Measurements from ENCODE around the gene PCDHGA3. TPM values are rescaled to one million over a fixed set of nuclear protein-coding genes. Genes with fewer than 3 reads are reported as not detected.

PCDHGA3 gene
- total RNA-seq, 1 experiment from 2014 or later, result not detected

GRCh38 chr5:141349917-141350619 is 6.4 kb downstream of the PCDHGA3 start, which contains the start of gene PCDHGB1:
Gene PCDHGB1 (plus strand): TSS chr5:141350099. CDS start chr5:141350261, 162 bp downstream.
- TF ChIP-seq REST (IDR thresholded peaks at IDR 0.05; ENCODE audit: insufficient read depth in 1 of 2, low read depth in 2 of 2, low read length in 1 of 2) (0 out of 4 replicates have a peak, but pooled peaks of 1 of the 2 experiments have one; percentile 13), SIN3A (IDR thresholded peaks at IDR 0.05; ENCODE audit: borderline replicate concordance, insufficient read depth, low read depth, low read length) (no peak), POLR2AphosphoS5 (IDR thresholded peaks at IDR 0.05; ENCODE audit: low read depth, low read length) (no peak), CTCF (IDR thresholded peaks at IDR 0.05) (peak; percentile 81), TCF7L2 (IDR thresholded peaks at IDR 0.05; ENCODE audit: low read depth, low read length) (no peak)
- intact Hi-C loops (cut with micrococcal nuclease; ENCODE audit: unreplicated experiment), result loop anchor here (10.0 kb wide), 1 partner anchor 175 kb away; no protein-coding TSS in a partner anchor
- CTCF ChIA-PET, result interaction anchor here (0.6 to 1.8 kb wide), 8 partner anchors 14 to 213 kb away, joined by 3 to 10 read pairs (median 4); partner anchors contain the start of genes PCDHB14, PCDHGA10, PCDHGA5 and PCDHGB7
- H3K4me1 ChIP-seq (ENCODE audit: control insufficient read depth, insufficient read depth, low read length), result no peaks in the 10 kb centered on the region
- ATAC-seq (peak; percentile 97), DNase-seq (ENCODE audit: low read depth, low spot score) (no peak)
- no peaks in the 10 kb centered on the region; the same call in 1 of the 2 replicates for H3K27me3 ChIP-seq (ENCODE audit: control insufficient read depth, insufficient read depth, low read length)
- H3K36me3 ChIP-seq (ENCODE audit: control insufficient read depth, insufficient read depth, low read length), result no peaks in the 10 kb centered on the region
- BruUV-seq (replicated peaks), result no TSS peak
- in situ Hi-C loops (cut with HindIII; ENCODE audit: low pct_unique_long_range_greater_than_20kb, low sequenced_read_pairs), result loop anchor here (25.0 kb wide), 1 partner anchor 163 kb away; the partner anchor contains the start of genes PCDHB10, PCDHB11, PCDHB16 and PCDHB8
- POLR2A ChIA-PET, result no interaction called here
- peak within 1 kb of the TSS; percentile 5; the same call in 1 of the 2 replicates for H3K27ac ChIP-seq (ENCODE audit: low read length)
- H3K9me3 ChIP-seq (ENCODE audit: control insufficient read depth, insufficient read depth, low read depth, low read length), result no peaks in the 10 kb centered on the region
- H3K4me3 ChIP-seq (ENCODE audit: low read depth in 2 of 2, low read length in 2 of 2), result peak within 1 kb of the TSS; percentile 51 to 68

GRCh38 chr5:141351591-141351990 is 8.0 kb downstream of the PCDHGA3 start:
- TF ChIP-seq SIN3A (IDR thresholded peaks at IDR 0.05; ENCODE audit: borderline replicate concordance, insufficient read depth, low read depth, low read length) (no peak), TCF7L2 (IDR thresholded peaks at IDR 0.05; ENCODE audit: low read depth, low read length) (no peak), POLR2AphosphoS5 (IDR thresholded peaks at IDR 0.05; ENCODE audit: low read depth, low read length) (no peak), REST (IDR thresholded peaks at IDR 0.05; ENCODE audit: insufficient read depth in 1 of 2, low read depth in 2 of 2, low read length in 1 of 2) (no peak), CTCF (IDR thresholded peaks at IDR 0.05) (no peak)
- in situ Hi-C loops (cut with HindIII; ENCODE audit: low pct_unique_long_range_greater_than_20kb, low sequenced_read_pairs) (no loop called here), intact Hi-C loops (cut with micrococcal nuclease; ENCODE audit: unreplicated experiment) (loop anchor here (10.0 kb wide), 1 partner anchor 173 kb away; no protein-coding TSS in a partner anchor)
- Histone ChIP-seq H3K9me3 (ENCODE audit: control insufficient read depth, insufficient read depth, low read depth, low read length) (no peaks in the 10 kb centered on the region), H3K27ac (ENCODE audit: low read length) (no peak overlapping the region), H3K36me3 (ENCODE audit: control insufficient read depth, insufficient read depth, low read length) (no peaks in the 10 kb centered on the region), H3K4me1 (ENCODE audit: control insufficient read depth, insufficient read depth, low read length) (no peaks in the 10 kb centered on the region), H3K4me3 (ENCODE audit: low read depth in 2 of 2, low read length in 2 of 2) (no peak overlapping the region), H3K27me3 (ENCODE audit: control insufficient read depth, insufficient read depth, low read length) (no peaks in the 10 kb centered on the region; the same call in 1 of the 2 replicates)
- CTCF ChIA-PET, result no interaction called here
- ATAC-seq (no peak), DNase-seq (ENCODE audit: low read depth, low spot score) (no peak)
- BruUV-seq (replicated peaks), result no TSS peak
- POLR2A ChIA-PET, result no interaction called here
